GM12891 (cell line): Measurements from ENCODE around the gene EEF1B2.

ENCODE experiments used
- DNase-seq: peaks from one replicate; pipeline ENCODE4 v3.0.0; 2011; ENCODE audit warnings: low spot score; ENCODE audit not compliant: insufficient read length
- FAIRE-seq: peaks from 2 replicates; lab custom pipeline; 2011; peaks lifted over from hg19 to GRCh38; lab: Jason Lieb, UNC
- PAX5 ChIP-seq: IDR thresholded peaks from 2 replicates; pipeline ENCODE4 v1.6.1; 2011; ENCODE audit warnings: low read length, moderate library complexity, mild to moderate bottlenecking; ENCODE audit not compliant: insufficient read depth, severe bottlenecking
- POLR2A ChIP-seq: IDR thresholded peaks from 2 replicates; pipeline ENCODE4 v1.6.1; 2011; ENCODE audit warnings: low read depth, low read length, control low read depth
- POLR2AphosphoS5 ChIP-seq: IDR thresholded peaks from 2 replicates; pipeline ENCODE4 v1.6.1; 2011; ENCODE audit warnings: low read depth, low read length, control low read depth
- POU2F2 ChIP-seq: IDR thresholded peaks from 2 replicates; pipeline ENCODE4 v1.6.1; 2011; ENCODE audit warnings: low read depth, mild to moderate bottlenecking, control low read depth, low read length, moderate library complexity
- SPI1 ChIP-seq: IDR thresholded peaks from 2 replicates; pipeline ENCODE4 v1.6.1; 2011; ENCODE audit warnings: low read depth, low read length, control low read depth
- TAF1 ChIP-seq: IDR thresholded peaks from 2 replicates; pipeline ENCODE4 v1.6.1; 2011; ENCODE audit warnings: low read depth, low read length, control low read depth

Gene EEF1B2

GRCh38 chr2:206211657-206212255 is 52.1 kb downstream of the EEF1B2 start:
- TF ChIP-seq PAX5 (no peak), TAF1 (no peak), POU2F2 (no peak), POLR2A (no peak), SPI1 (no peak), POLR2AphosphoS5 (no peak)
- FAIRE-seq (no peak), DNase-seq (no peak)
